DOHH2 (cell line): ENCODE results near the gene HDLBP.
A peak's percentile ranks its signal among the peaks of the same experiment; 100 is the strongest.

Experiments
- H3F3A ChIP-seq: fragments of 200-600 bp; sonication (generic), shearing (Covaris generic); 2 replicates; pipeline ENCODE4 v1.6.0; 2016; ENCODE audit warnings: antibody characterized with exemption, mild to moderate bottlenecking; ENCODE audit not compliant: control insufficient read depth, insufficient read depth
- H3K27ac ChIP-seq: fragments of 200-600 bp; sonication (generic); 2 replicates; pipeline ENCODE4 v1.5.1; 2014; ENCODE audit warnings: low read depth, mild to moderate bottlenecking, low read length, moderate library complexity
- H3K27me3 ChIP-seq: fragments of 200-600 bp; sonication (generic); 2 replicates; pipeline ENCODE4 v1.6.1; 2014; ENCODE audit warnings: mild to moderate bottlenecking, low read length, mixed read lengths; ENCODE audit not compliant: control insufficient read depth
- H3K36me3 ChIP-seq: fragments of 200-600 bp; sonication (generic); 2 replicates; pipeline ENCODE4 v1.6.1; 2014; ENCODE audit warnings: mild to moderate bottlenecking, low read length, moderate library complexity, mixed read lengths; ENCODE audit not compliant: control insufficient read depth
- H3K4me1 ChIP-seq: fragments of 200-600 bp; sonication (generic); 2 replicates; pipeline ENCODE4 v1.6.1; 2014; ENCODE audit warnings: mild to moderate bottlenecking, low read length, mixed read lengths; ENCODE audit not compliant: control insufficient read depth
- H3K4me2 ChIP-seq: fragments of 200-600 bp; sonication (generic); 2 replicates; pipeline ENCODE4 v1.6.0; 2014; ENCODE audit warnings: mild to moderate bottlenecking, low read length, moderate library complexity
- H3K4me3 ChIP-seq: fragments of 200-600 bp; sonication (generic); 2 replicates; pipeline ENCODE4 v1.5.1; 2014; ENCODE audit warnings: mild to moderate bottlenecking, low read length, mixed read lengths
- H3K79me2 ChIP-seq: fragments of 200-600 bp; sonication (generic); 2 replicates; pipeline ENCODE4 v1.6.1; 2014; ENCODE audit warnings: mild to moderate bottlenecking, low read length, mixed read lengths; ENCODE audit not compliant: control insufficient read depth
- H3K9me2 ChIP-seq: fragments of 200-600 bp; sonication (generic); replicated peaks from 2 replicates; pipeline ENCODE4 v1.6.1; 2014; ENCODE audit warnings: mild to moderate bottlenecking, low read length, mixed read lengths; ENCODE audit not compliant: control insufficient read depth
- H3K9me3 ChIP-seq: fragments of 200-600 bp; sonication (generic); 2 replicates; pipeline ENCODE4 v1.6.1; 2014; ENCODE audit warnings: antibody characterized with exemption, low read length, mixed read lengths; ENCODE audit not compliant: control insufficient read depth, insufficient read depth
- H4K20me1 ChIP-seq: fragments of 200-600 bp; sonication (generic); 2 replicates; pipeline ENCODE4 v1.6.0; 2014; ENCODE audit warnings: low read depth, mild to moderate bottlenecking, antibody characterized with exemption, low read length, moderate library complexity; ENCODE audit not compliant: control insufficient read depth, insufficient read depth
- CTCF ChIP-seq: fragments of 200-600 bp; sonication (generic); IDR thresholded peaks from one replicate; pipeline ENCODE4 v1.5.1; 2014; ENCODE audit warnings: antibody characterized with exemption, mild to moderate bottlenecking, low read depth, low read length; ENCODE audit not compliant: poor library complexity, severe bottlenecking
- EZH2phosphoT487 ChIP-seq: fragments of 200-600 bp; sonication (generic); IDR thresholded peaks from 2 replicates; pipeline ENCODE4 v1.6.1; 2017; ENCODE audit warnings: borderline replicate concordance, mild to moderate bottlenecking, antibody characterized with exemption, low read length, moderate library complexity, mixed read lengths

HDLBP gene

GRCh38 chr2:241308832-241309500 lies 6.5 kb downstream of the HDLBP start:
- Histone ChIP-seq H3K27ac (0 out of 2 replicates have a peak overlapping the region, but pooled peaks have one; percentile 60), H3K9me2 (no peaks in the 10 kb centered on the region), H3K36me3 (peaks cover 14% of the 10 kb centered on the region), H3K9me3 (no peaks in the 10 kb centered on the region), H3F3A (peaks cover 21% of the 10 kb centered on the region), H3K27me3 (no peaks in the 10 kb centered on the region), H3K4me2 (peak overlapping the region; percentile 70; the same call in 1 of the 2 replicates), H4K20me1 (peaks cover 28% of the 10 kb centered on the region), H3K79me2 (peaks cover 100% of the 10 kb centered on the region), H3K4me3 (no peak overlapping the region), H3K4me1 (peaks cover 95% of the 10 kb centered on the region)
- TF ChIP-seq CTCF (no peak), EZH2phosphoT487 (no peak)

DNA sequence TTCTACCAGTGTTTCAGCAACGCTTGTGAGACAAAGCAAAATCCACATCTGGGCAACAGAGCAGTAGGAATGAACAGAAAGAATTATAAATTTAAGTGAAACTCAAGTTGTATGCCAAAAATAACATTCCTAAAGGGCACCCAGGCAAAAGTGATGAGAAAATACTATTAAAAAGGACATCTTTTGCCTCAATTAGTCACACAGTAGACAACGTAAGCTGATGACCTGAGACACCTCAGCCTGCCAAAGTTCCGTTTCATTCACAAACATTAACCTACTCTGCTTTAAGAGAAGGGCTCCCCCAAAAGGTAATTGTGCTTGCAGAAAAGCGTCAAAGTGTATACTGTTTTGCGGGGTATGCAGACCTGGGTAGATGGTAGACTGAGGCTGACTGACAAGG lies 7.2 kb downstream of the HDLBP start:
- Histone ChIP-seq H4K20me1 (peaks cover 30% of the 10 kb centered on the region), H3K9me3 (no peaks in the 10 kb centered on the region), H3K27ac (no peak overlapping the region), H3K36me3 (peaks cover 10% of the 10 kb centered on the region), H3K4me1 (peaks cover 93% of the 10 kb centered on the region), H3K4me2 (no peak overlapping the region), H3K4me3 (no peak overlapping the region), H3K9me2 (no peaks in the 10 kb centered on the region), H3K79me2 (peaks cover 100% of the 10 kb centered on the region), H3F3A (peaks cover 21% of the 10 kb centered on the region), H3K27me3 (no peaks in the 10 kb centered on the region)
- TF ChIP-seq EZH2phosphoT487 (no peak), CTCF (no peak)

- Histone ChIP-seq H3F3A (peaks cover 16% of the 10 kb centered on the region), H3K4me1 (peaks cover 88% of the 10 kb centered on the region), H3K9me2 (no peaks in the 10 kb centered on the region), H4K20me1 (peaks cover 31% of the 10 kb centered on the region; the same call in 1 of the 2 replicates), H3K36me3 (peaks cover 10% of the 10 kb centered on the region), H3K4me3 (no peak overlapping the region), H3K4me2 (no peak overlapping the region; the same call in 1 of the 2 replicates), H3K27me3 (no peaks in the 10 kb centered on the region), H3K9me3 (no peaks in the 10 kb centered on the region), H3K79me2 (peaks cover 100% of the 10 kb centered on the region), H3K27ac (no peak overlapping the region)
- TF ChIP-seq CTCF (no peak), EZH2phosphoT487 (no peak)
Observed at GRCh38 chr2:241307055-241307454, 8.4 kb downstream of the HDLBP start.
